Smooth muscle cell (in vitro differentiated cells): ENCODE data around the gene TECR. TPM values are rescaled to one million over a fixed set of nuclear protein-coding genes. Genes with fewer than 3 reads are reported as not detected.
A peak's percentile ranks its signal among the peaks of the same experiment; 100 is the strongest.
"Not testable (repeated sequence)": the region's sequence is repeated elsewhere in the genome, so short reads cannot be mapped to it uniquely, and the experiment has no call there.

ENCODE experiments used
- DNase-seq: peaks from one replicate; lab custom pipeline; 2025; ENCODE audit not compliant: unreplicated experiment; lab: John Stamatoyannopoulos, UW
- H2AFZ ChIP-seq: fragments of 200-600 bp; sonication (generic); 2 replicates; pipeline ENCODE4 v1.6.0; 2016; ENCODE audit warnings: antibody characterized with exemption, low read depth, mild to moderate bottlenecking
- H3F3A ChIP-seq: fragments of 200-600 bp; sonication (generic); 2 replicates; pipeline ENCODE4 v1.6.0; 2017; ENCODE audit warnings: antibody characterized with exemption, low read depth
- H3K27ac ChIP-seq: fragments of 200-600 bp; sonication (generic); 2 replicates; pipeline ENCODE4 v1.5.1; 2016; ENCODE audit warnings: low read depth, mild to moderate bottlenecking
- H3K27me3 ChIP-seq: fragments of 200-600 bp; sonication (generic); 2 replicates; pipeline ENCODE4 v1.6.1; 2016; ENCODE audit warnings: low read depth, mild to moderate bottlenecking
- H3K36me3 ChIP-seq: fragments of 200-600 bp; sonication (generic); 2 replicates; pipeline ENCODE4 v1.5.1; 2016; ENCODE audit warnings: low read depth
- H3K4me1 ChIP-seq: fragments of 200-600 bp; sonication (generic); 2 replicates; pipeline ENCODE4 v1.5.1; 2016; ENCODE audit warnings: low read depth
- H3K4me2 ChIP-seq: fragments of 200-600 bp; sonication (generic); 2 replicates; pipeline ENCODE4 v1.6.0; 2016; ENCODE audit warnings: mild to moderate bottlenecking
- H3K4me3 ChIP-seq: fragments of 200-600 bp; sonication (generic); 2 replicates; pipeline ENCODE4 v1.5.1; 2016; ENCODE audit warnings: mild to moderate bottlenecking
- H3K79me2 ChIP-seq: fragments of 200-600 bp; sonication (generic); 2 replicates; pipeline ENCODE4 v1.6.0; 2016; ENCODE audit warnings: low read depth, mild to moderate bottlenecking
- H3K9ac ChIP-seq: fragments of 200-600 bp; sonication (generic); 2 replicates; pipeline ENCODE4 v1.6.0; 2016; ENCODE audit warnings: low read depth
- H3K9me3 ChIP-seq: fragments of 200-600 bp; sonication (generic); replicated peaks from 2 replicates; pipeline ENCODE4 v1.5.1; 2016; ENCODE audit warnings: low read depth
- H4K20me1 ChIP-seq: fragments of 200-600 bp; sonication (generic); 2 replicates; pipeline ENCODE4 v1.6.0; 2016; ENCODE audit warnings: low read depth
- CTCF ChIP-seq: fragments of 200-600 bp; sonication (generic); IDR thresholded peaks from 2 replicates; pipeline ENCODE4 v1.5.1; 2017; ENCODE audit warnings: borderline replicate concordance, mild to moderate bottlenecking, antibody characterized with exemption; ENCODE audit not compliant: insufficient read depth, poor library complexity, severe bottlenecking
- WGBS: methylation state at CpG from one replicate; pipeline ENCODE4 v1.1.7; 2016; ENCODE audit warnings: low lambda C conversion rate; 5-methylcytosine and 5-hydroxymethylcytosine counted together
- polyA plus RNA-seq: library from polyadenylated mRNA; unstranded; fragments of >200 nt; fragmentation: Nextera tagmentation; extraction: Ambion mirVana; gene quantifications from 2 replicates; pipeline ENCODE4 v1.2.1, GENCODE V29; 2016
- total RNA-seq: library from RNA; depleted of rRNA; stranded (reverse); fragments of >200 nt; gene quantifications from 2 replicates; pipeline ENCODE4 v1.2.3, GENCODE V29; 2014

Gene TECR
- total and polyA plus RNA-seq, 2 experiments from 2014 or later: 86.1 to 216 TPM

GRCh38 chr19:14550201-14550754 is 20.9 kb downstream of the TECR start:
- peaks cover 18% of the 10 kb centered on the region for H3K79me2 ChIP-seq
- TF ChIP-seq CTCF: no peak
- H3K27ac ChIP-seq: peak overlapping the region; percentile 17
- H3F3A ChIP-seq: no peaks in the 10 kb centered on the region
- no peaks in the 10 kb centered on the region for H3K4me1 ChIP-seq
- no peaks in the 10 kb centered on the region for H3K9me3 ChIP-seq
- H2AFZ ChIP-seq: no peak overlapping the region
- peaks cover 33% of the 10 kb centered on the region for H4K20me1 ChIP-seq
- H3K9ac ChIP-seq: no peak overlapping the region
- H3K27me3 ChIP-seq: no peaks in the 10 kb centered on the region
- no peaks in the 10 kb centered on the region for H3K36me3 ChIP-seq
- no peak overlapping the region for H3K4me3 ChIP-seq
- H3K4me2 ChIP-seq: peak overlapping the region; percentile 29
- WGBS: 58% methylated on average over 13 of the region's 15 CpGs
- no peak for DNase-seq

GRCh38 chr19:14551134-14552005 is 22.0 kb downstream of the TECR start:
- H3K4me3 ChIP-seq, H3F3A ChIP-seq, H3K4me1 ChIP-seq, H3K36me3 ChIP-seq, H2AFZ ChIP-seq, H3K27me3 ChIP-seq, H3K9me3 ChIP-seq: not testable (repeated sequence)
- Histone ChIP-seq H3K4me2 (peak overlapping the region; percentile 60), H3K27ac (peak overlapping the region; percentile 17), H3K79me2 (peaks cover 14% of the 10 kb centered on the region), H4K20me1 (peaks cover 29% of the 10 kb centered on the region), H3K9ac (peak overlapping the region; percentile 4)
- WGBS: 43% methylated on average over 12 of the region's 12 CpGs
- DNase-seq: peak; percentile 39
- peak; percentile 36 for TF ChIP-seq CTCF

GRCh38 chr19:14552006-14552360 is 22.6 kb downstream of the TECR start:
- H3K27me3 ChIP-seq, DNase-seq, H3K79me2 ChIP-seq, H3K4me3 ChIP-seq, H3F3A ChIP-seq, H3K9me3 ChIP-seq, H3K4me2 ChIP-seq, H3K4me1 ChIP-seq, H3K9ac ChIP-seq, H2AFZ ChIP-seq, H3K36me3 ChIP-seq: not testable (repeated sequence)
- WGBS: 88% methylated on average over 7 of the region's 8 CpGs
- Histone ChIP-seq H3K27ac (peak overlapping the region; percentile 17), H4K20me1 (peaks cover 26% of the 10 kb centered on the region)

GRCh38 chr19:14553042-14553938 is 23.9 kb downstream of the TECR start:
- peaks cover 9% of the 10 kb centered on the region for H3K79me2 ChIP-seq
- no peaks in the 10 kb centered on the region for H3K4me1 ChIP-seq
- no peaks in the 10 kb centered on the region for H3K9me3 ChIP-seq
- no peaks in the 10 kb centered on the region for H3K36me3 ChIP-seq
- no peak overlapping the region for H3K9ac ChIP-seq
- no peak overlapping the region for H2AFZ ChIP-seq
- no peaks in the 10 kb centered on the region for H3K27me3 ChIP-seq
- no peak overlapping the region for H3K4me3 ChIP-seq
- no peak overlapping the region for H3K4me2 ChIP-seq
- WGBS: 95% methylated on average over 35 of the region's 35 CpGs
- no peak for DNase-seq
- H3K27ac ChIP-seq: no peak overlapping the region
- TF ChIP-seq CTCF: no peak
- H4K20me1 ChIP-seq: peaks cover 21% of the 10 kb centered on the region
- no peaks in the 10 kb centered on the region for H3F3A ChIP-seq
